GM11168 (cell line): ENCODE results near the gene TMEM30A.

Source experiments
- in situ Hi-C: fragments of 300-500 bp; cut with MboI; formaldehyde crosslinking; loops from one replicate; pipeline ENCODE4 v1.12.0; 2022; ENCODE audit warnings: low sequenced_read_pairs; ENCODE audit not compliant: unreplicated experiment

The TMEM30A gene

GRCh38 chr6:75268121-75268987 lies 16.2 kb downstream of the TMEM30A start:
- in situ Hi-C loops = no loop called here

GRCh38 chr6:75267461-75267860 lies 17.1 kb downstream of the TMEM30A start:
- in situ Hi-C loops = no loop called here

- in situ Hi-C loops = no loop called here
Observed at GRCh38 chr6:75266716-75267291, 17.8 kb downstream of the TMEM30A start.

GRCh38 chr6:75263401-75263750 lies 21.2 kb downstream of the TMEM30A start:
- in situ Hi-C loops = no loop called here

- in situ Hi-C loops = no loop called here
Observed at GRCh38 chr6:75262716-75263400, 21.7 kb downstream of the TMEM30A start.

GRCh38 chr6:75261299-75261698 lies 23.3 kb downstream of the TMEM30A start:
- in situ Hi-C loops = no loop called here

- in situ Hi-C loops = no loop called here
Observed at GRCh38 chr6:75257343-75258087, 27.1 kb downstream of the TMEM30A start.

GRCh38 chr6:75250552-75250951 lies 34.0 kb downstream of the TMEM30A start:
- in situ Hi-C loops = no loop called here

GRCh38 chr6:75249837-75250236 lies 34.8 kb downstream of the TMEM30A start:
- in situ Hi-C loops = loop anchor here (25.0 kb wide), 1 partner anchor 1513 kb away; no protein-coding TSS in a partner anchor

GRCh38 chr6:75246386-75246785 lies 38.2 kb downstream of the TMEM30A start:
- in situ Hi-C loops = loop anchor here (25.0 kb wide), 1 partner anchor 1509 kb away; no protein-coding TSS in a partner anchor

GRCh38 chr6:75244063-75244584 lies 40.5 kb downstream of the TMEM30A start:
- in situ Hi-C loops = loop anchor here (25.0 kb wide), 1 partner anchor 1507 kb away; no protein-coding TSS in a partner anchor

GRCh38 chr6:75243333-75244062 lies 41.1 kb downstream of the TMEM30A start, which contains the start of gene COX7A2:
COX7A2 (minus strand) TSS chr6:75243801; CDS start chr6:75243734, 67 bp downstream.
- in situ Hi-C loops = loop anchor here (25.0 kb wide), 1 partner anchor 1506 kb away; no protein-coding TSS in a partner anchor

- in situ Hi-C loops = loop anchor here (25.0 kb wide), 1 partner anchor 1499 kb away; no protein-coding TSS in a partner anchor
Observed at GRCh38 chr6:75236630-75237029, 48.0 kb downstream of the TMEM30A start.

- in situ Hi-C loops = loop anchor here (25.0 kb wide), 1 partner anchor 1498 kb away; no protein-coding TSS in a partner anchor
Observed at GRCh38 chr6:75235271-75235670, 49.3 kb downstream of the TMEM30A start.

GRCh38 chr6:75234126-75234865 lies 50.3 kb downstream of the TMEM30A start:
- in situ Hi-C loops = loop anchor here (25.0 kb wide), 1 partner anchor 1497 kb away; no protein-coding TSS in a partner anchor

GRCh38 chr6:75233092-75233615 lies 51.4 kb downstream of the TMEM30A start:
- in situ Hi-C loops = loop anchor here (25.0 kb wide), 1 partner anchor 1496 kb away; no protein-coding TSS in a partner anchor

- in situ Hi-C loops = loop anchor here (25.0 kb wide), 1 partner anchor 1493 kb away; no protein-coding TSS in a partner anchor
Observed at GRCh38 chr6:75230484-75231325, 53.9 kb downstream of the TMEM30A start.
